ENCODE data around the gene IGFL2. TPM values are rescaled to one million over a fixed set of nuclear protein-coding genes. Genes with fewer than 3 reads are reported as not detected.
A peak's percentile ranks its signal among the peaks of the same experiment; 100 is the strongest.
"Not testable (repeated sequence)": the region's sequence is repeated elsewhere in the genome, so short reads cannot be mapped to it uniquely, and the experiment has no call there.

Gene IGFL2
- total and polyA plus RNA-seq, 5 donors: 0.14 to 0.43 TPM; not detected in 3

DNA sequence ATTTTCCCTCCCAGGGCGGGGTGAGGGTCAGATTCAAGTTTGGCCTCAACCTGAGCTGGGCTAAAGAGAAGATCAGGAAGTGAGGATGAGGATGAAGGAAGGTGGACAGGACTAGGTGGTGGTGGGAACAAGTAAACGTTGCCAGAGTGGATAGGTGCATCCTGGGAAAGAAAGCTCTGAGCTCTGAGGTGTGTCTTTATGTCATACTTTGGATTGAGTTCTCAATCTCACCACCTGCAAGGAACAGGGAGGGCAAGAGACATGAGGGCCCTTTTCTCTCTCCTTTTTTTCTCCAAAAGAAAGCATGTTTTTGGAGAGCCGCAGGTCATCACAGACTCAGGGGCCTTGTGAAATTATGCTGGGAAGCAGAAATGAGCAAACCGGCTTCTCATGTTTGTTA is 43.3 kb downstream of the IGFL2 start:
- H3K4me3 ChIP-seq (ENCODE audit: low read length): no peak overlapping the region
- H3K9me3 ChIP-seq (ENCODE audit: control insufficient read depth, low read length): no peaks in the 10 kb centered on the region
- ATAC-seq (no peak), DNase-seq (no peak)
- H3K4me1 ChIP-seq (ENCODE audit: control insufficient read depth, insufficient read depth, low read length): no peaks in the 10 kb centered on the region
- intact Hi-C loops (cut with DNase I): no loop called here
- H3K27ac ChIP-seq (ENCODE audit: low read length): no peak overlapping the region
- 79% methylated on average over 4 of the region's 4 CpGs for WGBS
- no peaks in the 10 kb centered on the region for H3K27me3 ChIP-seq (ENCODE audit: control insufficient read depth, insufficient read depth)

- Histone ChIP-seq H3K27ac (ENCODE audit: low read length) (no peak overlapping the region), H3K9me3 (ENCODE audit: control insufficient read depth, low read length) (no peaks in the 10 kb centered on the region), H3K4me1 (ENCODE audit: control insufficient read depth, insufficient read depth, low read length) (no peaks in the 10 kb centered on the region), H3K4me3 (ENCODE audit: low read length) (no peak overlapping the region), H3K27me3 (ENCODE audit: control insufficient read depth, insufficient read depth) (no peaks in the 10 kb centered on the region)
- DNase-seq (no peak), ATAC-seq (no peak)
- 61% methylated on average over 3 of the region's 3 CpGs for WGBS
- intact Hi-C loops (cut with DNase I): no loop called here
Observed at GRCh38 chr19:46191972-46192371, 43.9 kb downstream of the IGFL2 start.

GRCh38 chr19:46192626-46192991 is 44.6 kb downstream of the IGFL2 start:
- H3K4me3 ChIP-seq (ENCODE audit: low read length); H3K27ac ChIP-seq (ENCODE audit: low read length); ATAC-seq; H3K27me3 ChIP-seq (ENCODE audit: control insufficient read depth, insufficient read depth); H3K4me1 ChIP-seq (ENCODE audit: control insufficient read depth, insufficient read depth, low read length); intact Hi-C loops (cut with DNase I); H3K9me3 ChIP-seq (ENCODE audit: control insufficient read depth, low read length); DNase-seq: not testable (repeated sequence)
- WGBS: 74% methylated on average over 5 of the region's 5 CpGs

DNA sequence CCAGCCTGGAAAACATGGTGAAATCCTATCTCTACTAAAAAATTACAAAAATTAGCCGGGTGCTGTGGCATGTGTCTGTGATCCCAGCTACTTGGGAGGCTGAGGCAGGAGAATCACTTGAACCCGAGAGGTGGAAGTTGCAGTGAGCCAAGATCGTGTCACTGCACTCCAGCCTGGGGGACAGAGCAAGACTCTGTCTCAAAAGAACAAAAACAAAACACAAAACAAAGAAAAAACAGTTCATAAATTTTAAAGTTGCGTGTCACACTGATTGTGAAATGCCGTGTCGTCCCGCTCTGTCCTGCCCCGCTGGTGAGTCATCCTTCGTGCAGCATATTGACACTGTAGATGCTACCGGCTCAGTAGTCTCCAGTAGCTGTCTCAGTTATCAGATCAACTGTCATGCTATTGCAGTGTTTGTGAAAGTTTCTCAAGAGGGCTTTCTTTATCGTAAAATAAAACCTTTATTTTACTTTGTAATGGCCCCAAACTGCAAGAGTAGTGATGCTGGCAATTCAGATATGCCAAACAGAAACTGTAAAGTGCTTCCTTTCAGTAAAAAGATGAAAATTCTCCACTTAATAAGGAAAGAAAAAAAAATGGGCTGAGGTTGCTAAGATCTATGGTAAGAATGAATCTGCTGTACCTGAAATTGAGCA is 45.1 kb downstream of the IGFL2 start:
- Histone ChIP-seq H3K27me3 (ENCODE audit: control insufficient read depth, insufficient read depth) (no peaks in the 10 kb centered on the region), H3K4me1 (ENCODE audit: control insufficient read depth, insufficient read depth, low read length) (no peaks in the 10 kb centered on the region), H3K9me3 (ENCODE audit: control insufficient read depth, low read length) (no peaks in the 10 kb centered on the region), H3K27ac (ENCODE audit: low read length) (no peak overlapping the region), H3K4me3 (ENCODE audit: low read length) (no peak overlapping the region)
- ATAC-seq (peak; percentile 60 to 69), DNase-seq (peak in 2 of 3 donors; percentile 40 to 56)
- intact Hi-C loops (cut with DNase I): no loop called here
- 29% methylated on average over 11 of the region's 11 CpGs for whole genome bisulfite sequencing

DNA sequence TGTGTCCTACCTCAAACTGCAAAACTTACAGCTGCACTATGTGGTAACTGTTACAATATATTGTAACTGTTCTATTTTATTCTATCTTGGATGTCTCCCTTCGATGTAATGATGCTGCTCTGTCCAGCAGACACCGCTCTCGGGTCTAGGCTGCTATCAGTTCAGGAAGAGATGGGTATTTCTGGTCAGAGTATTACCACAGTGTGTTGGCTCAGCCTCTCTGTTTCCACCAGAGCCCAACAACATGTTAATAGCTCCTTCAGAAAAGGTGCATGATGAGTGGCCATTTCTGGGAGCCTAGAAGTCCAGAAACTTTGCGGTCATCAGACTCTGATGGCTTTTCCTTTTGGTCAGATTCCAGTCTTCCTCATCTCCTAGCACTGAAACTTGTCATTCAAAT is 45.6 kb downstream of the IGFL2 start:
- Histone ChIP-seq H3K4me1 (ENCODE audit: control insufficient read depth, insufficient read depth, low read length) (no peaks in the 10 kb centered on the region), H3K27ac (ENCODE audit: low read length) (no peak overlapping the region), H3K4me3 (ENCODE audit: low read length) (no peak overlapping the region), H3K27me3 (ENCODE audit: control insufficient read depth, insufficient read depth) (no peaks in the 10 kb centered on the region), H3K9me3 (ENCODE audit: control insufficient read depth, low read length) (no peaks in the 10 kb centered on the region)
- DNase-seq (no peak), ATAC-seq (no peak)
- intact Hi-C loops (cut with DNase I): no loop called here
- 50% methylated on average over 4 of the region's 4 CpGs for WGBS

DNA sequence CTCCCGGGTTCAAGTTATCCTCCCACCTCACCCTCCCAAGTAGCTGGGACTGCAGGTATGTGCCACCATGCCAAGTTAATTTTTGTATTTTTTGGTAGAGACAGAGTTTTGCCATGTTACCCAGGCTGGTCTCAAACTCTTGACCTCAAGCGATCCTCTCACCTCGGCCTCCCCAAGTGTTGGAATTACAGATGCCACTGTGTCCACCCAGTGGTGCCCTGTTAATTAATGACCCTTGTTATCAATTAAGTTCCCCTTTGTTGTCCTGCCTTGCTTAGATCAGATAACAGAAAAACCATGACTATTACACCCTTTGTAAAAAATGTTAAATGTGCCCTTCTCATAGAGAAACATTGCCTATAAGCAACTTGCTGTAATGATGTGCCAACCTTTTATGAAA is 47.1 kb downstream of the IGFL2 start:
- 94% methylated on average over 3 of the region's 3 CpGs for WGBS
- Histone ChIP-seq H3K4me3 (ENCODE audit: low read length) (no peak overlapping the region), H3K4me1 (ENCODE audit: control insufficient read depth, insufficient read depth, low read length) (no peaks in the 10 kb centered on the region), H3K27me3 (ENCODE audit: control insufficient read depth, insufficient read depth) (no peaks in the 10 kb centered on the region), H3K27ac (ENCODE audit: low read length) (no peak overlapping the region), H3K9me3 (ENCODE audit: control insufficient read depth, low read length) (no peaks in the 10 kb centered on the region)
- intact Hi-C loops (cut with DNase I): no loop called here
- DNase-seq (no peak), ATAC-seq (no peak)

DNA sequence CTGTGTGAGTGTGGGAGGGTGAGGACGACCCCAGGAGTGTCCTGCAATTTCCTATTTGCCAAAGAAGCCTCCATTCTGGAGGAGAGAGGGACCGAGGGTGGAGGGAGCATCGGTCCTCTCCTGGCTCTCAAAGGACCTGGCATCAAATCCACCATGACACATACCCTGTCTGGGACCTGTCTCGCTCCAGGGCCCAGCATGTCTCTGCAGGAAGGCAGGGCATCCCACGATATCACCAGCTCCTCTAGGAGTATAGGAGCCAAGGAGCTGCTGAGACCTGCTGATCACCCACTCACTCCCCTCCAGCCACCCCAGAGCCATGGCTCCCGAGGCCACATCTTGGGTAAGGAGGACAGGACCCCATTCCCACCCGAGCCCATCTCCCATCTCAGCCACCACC is 47.9 kb downstream of the IGFL2 start:
- H3K4me1 ChIP-seq (ENCODE audit: control insufficient read depth, insufficient read depth, low read length); intact Hi-C loops (cut with DNase I); H3K4me3 ChIP-seq (ENCODE audit: low read length); H3K27me3 ChIP-seq (ENCODE audit: control insufficient read depth, insufficient read depth); H3K27ac ChIP-seq (ENCODE audit: low read length); DNase-seq; H3K9me3 ChIP-seq (ENCODE audit: control insufficient read depth, low read length): not testable (repeated sequence)
- 78% methylated on average over 7 of the region's 7 CpGs for WGBS
- ATAC-seq: peak in 1 of 2 donors; percentile 18

- intact Hi-C loops (cut with DNase I): no loop called here
- Histone ChIP-seq H3K9me3 (ENCODE audit: control insufficient read depth, low read length) (no peaks in the 10 kb centered on the region), H3K4me1 (ENCODE audit: control insufficient read depth, insufficient read depth, low read length) (no peaks in the 10 kb centered on the region), H3K27me3 (ENCODE audit: control insufficient read depth, insufficient read depth) (no peaks in the 10 kb centered on the region), H3K4me3 (ENCODE audit: low read length) (no peak overlapping the region), H3K27ac (ENCODE audit: low read length) (no peak overlapping the region)
- WGBS: 72% methylated on average over 8 of the region's 8 CpGs
- DNase-seq (no peak), ATAC-seq (no peak)
Observed at GRCh38 chr19:46196410-46197124, 48.5 kb downstream of the IGFL2 start.

GRCh38 chr19:46197314-46198070 is 49.5 kb downstream of the IGFL2 start:
- H3K9me3 ChIP-seq (ENCODE audit: control insufficient read depth, low read length): no peaks in the 10 kb centered on the region
- H3K27ac ChIP-seq (ENCODE audit: low read length): no peak overlapping the region
- intact Hi-C loops (cut with DNase I): no loop called here
- H3K4me1 ChIP-seq (ENCODE audit: control insufficient read depth, insufficient read depth, low read length): no peaks in the 10 kb centered on the region
- H3K4me3 ChIP-seq (ENCODE audit: low read length): no peak overlapping the region
- no peaks in the 10 kb centered on the region for H3K27me3 ChIP-seq (ENCODE audit: control insufficient read depth, insufficient read depth)
- DNase-seq (no peak), ATAC-seq (no peak)
- 63% methylated on average over 4 of the region's 4 CpGs for WGBS

- H3K9me3 ChIP-seq (ENCODE audit: control insufficient read depth, low read length): no peaks in the 10 kb centered on the region
- H3K27me3 ChIP-seq (ENCODE audit: control insufficient read depth, insufficient read depth): no peaks in the 10 kb centered on the region
- DNase-seq: no peak
- no peak overlapping the region for H3K4me3 ChIP-seq (ENCODE audit: low read length)
- H3K27ac ChIP-seq (ENCODE audit: low read length): no peak overlapping the region
- H3K4me1 ChIP-seq (ENCODE audit: control insufficient read depth, insufficient read depth, low read length): no peaks in the 10 kb centered on the region
- 43% methylated on average over 3 of the region's 3 CpGs for WGBS
- intact Hi-C loops (cut with DNase I): no loop called here
- ATAC-seq: no peak
Observed at GRCh38 chr19:46198756-46199155, 50.7 kb downstream of the IGFL2 start.
